ENCODE data around the gene HEATR1. TPM values are rescaled to one million over a fixed set of nuclear protein-coding genes. Genes with fewer than 3 reads are reported as not detected.

The HEATR1 gene
- total RNA-seq, 4 donors from 2014 or later = 11.6 to 17.5 (median 15.8) TPM

GRCh38 chr1:236520445-236521005, 83.8 kb downstream of the HEATR1 start:
- DNase-seq (no peak), ATAC-seq (no peak)
- no peaks in the 10 kb centered on the region for H3K27me3 ChIP-seq
- no peak for TF ChIP-seq CTCF (IDR thresholded peaks at IDR 0.05 in 4 of 5, conservative IDR thresholded peaks at IDR 0.05 in 1 of 5)
- in situ Hi-C loops (cut with MboI; ENCODE audit: low sequenced_read_pairs in 4 of 4) = no loop called here
- peaks cover 5 to 9% of the 10 kb centered on the region in 2 donors for H3K4me1 ChIP-seq
- H3K36me3 ChIP-seq = no peaks in the 10 kb centered on the region
- no peak overlapping the region for H3K4me3 ChIP-seq
- H3K27ac ChIP-seq = no peak overlapping the region
- H3K9me3 ChIP-seq = no peaks in the 10 kb centered on the region
- intact Hi-C loops (cut with DNase I; ENCODE audit: low total_unique reads) = loop anchor here (5.0 to 10.0 kb wide), 2 partner anchors 238 to 1016 kb away; partner anchors contain the start of genes B3GALNT2 and ERO1B

- ATAC-seq = no peak
- H3K9me3 ChIP-seq = no peaks in the 10 kb centered on the region
- no peaks in the 10 kb centered on the region for H3K27me3 ChIP-seq
- no peak for DNase-seq
- no peak for TF ChIP-seq CTCF (IDR thresholded peaks at IDR 0.05 in 4 of 5, conservative IDR thresholded peaks at IDR 0.05 in 1 of 5)
- no peak for TF ChIP-seq POLR2A (IDR thresholded peaks at IDR 0.05)
- H3K4me1 ChIP-seq = no peaks in the 10 kb centered on the region
- no peaks in the 10 kb centered on the region for H3K36me3 ChIP-seq
- no peak overlapping the region for H3K4me3 ChIP-seq
- H3K27ac ChIP-seq = no peak overlapping the region
- in situ Hi-C loops (cut with MboI; ENCODE audit: low sequenced_read_pairs in 4 of 4) = no loop called here
- intact Hi-C loops (cut with DNase I; ENCODE audit: low total_unique reads) = no loop called here
Observed at GRCh38 chr1:236518322-236518721, 86.0 kb downstream of the HEATR1 start.

- in situ Hi-C loops (cut with MboI; ENCODE audit: low sequenced_read_pairs in 4 of 4) (no loop called here), intact Hi-C loops (cut with DNase I; ENCODE audit: low total_unique reads) (no loop called here)
- Histone ChIP-seq H3K27ac (no peak overlapping the region), H3K4me1 (no peaks in the 10 kb centered on the region), H3K27me3 (no peaks in the 10 kb centered on the region), H3K4me3 (no peak overlapping the region), H3K9me3 (no peaks in the 10 kb centered on the region), H3K36me3 (no peaks in the 10 kb centered on the region)
- DNase-seq (no peak), ATAC-seq (no peak)
- TF ChIP-seq CTCF (IDR thresholded peaks at IDR 0.05 in 4 of 5, conservative IDR thresholded peaks at IDR 0.05 in 1 of 5) = no peak
- TF ChIP-seq POLR2A (IDR thresholded peaks at IDR 0.05) = no peak
Observed at GRCh38 chr1:236516929-236517704, 87.2 kb downstream of the HEATR1 start.

GRCh38 chr1:236515443-236515958, 88.8 kb downstream of the HEATR1 start:
- no peak overlapping the region for H3K27ac ChIP-seq

More at GRCh38 chr1:236515443-236515958, 88.8 kb downstream of the HEATR1 start:
- TF ChIP-seq CTCF (IDR thresholded peaks at IDR 0.05 in 4 of 5, conservative IDR thresholded peaks at IDR 0.05 in 1 of 5) (no peak), POLR2A (IDR thresholded peaks at IDR 0.05) (no peak)
- Histone ChIP-seq H3K4me3 (no peak overlapping the region), H3K4me1 (no peaks in the 10 kb centered on the region), H3K9me3 (no peaks in the 10 kb centered on the region), H3K36me3 (no peaks in the 10 kb centered on the region), H3K27me3 (no peaks in the 10 kb centered on the region)
- DNase-seq (no peak), ATAC-seq (no peak)
- intact Hi-C loops (cut with DNase I; ENCODE audit: low total_unique reads) (no loop called here), in situ Hi-C loops (cut with MboI; ENCODE audit: low sequenced_read_pairs in 4 of 4) (no loop called here)
